Esophagus squamous epithelium (tissue), 4 donors: Measurements from ENCODE around the gene ARSD.

Experiments
- CTCF ChIP-seq, 6 experiments: fragments of 450-650 bp in 4 of 6; fragments of 200-600 bp in 2 of 6; sonication (generic) in 2 of 6; IDR thresholded peaks; one replicate each; pipeline ENCODE4 v1.5.1; 2016 to 2019; ENCODE audit warnings: antibody characterized with exemption in 6 of 6, mild to moderate bottlenecking in 4 of 6, moderate library complexity in 4 of 6
- POLR2A ChIP-seq, 4 donors: fragments of 450-650 bp; IDR thresholded peaks; one replicate each; pipeline ENCODE4 v1.6.1; 2017; ENCODE audit warnings: antibody characterized with exemption in 4 of 4, mild to moderate bottlenecking in 4 of 4, moderate library complexity in 3 of 4

DNA sequence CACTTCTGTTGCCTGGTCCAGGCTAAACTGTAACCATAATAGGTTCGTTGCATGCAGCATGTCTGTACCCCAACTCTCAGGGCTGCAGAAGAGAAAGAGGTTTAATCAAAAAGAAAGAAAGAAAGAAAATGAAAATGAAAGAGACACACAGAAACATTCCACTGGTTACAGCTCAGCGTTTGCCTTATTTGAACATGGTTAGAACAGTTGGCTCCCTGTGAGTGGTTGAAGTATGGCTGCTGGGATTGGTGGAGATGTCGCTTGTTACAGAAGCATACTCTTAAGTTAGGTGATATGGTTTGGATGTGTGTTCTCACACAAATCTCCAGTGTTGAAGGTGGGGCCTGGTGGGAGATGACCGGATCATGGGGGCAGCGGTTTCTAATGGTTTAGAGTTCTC lies 36.3 kb downstream of the ARSD start:
- TF ChIP-seq CTCF (IDR thresholded peaks at IDR 0.05) (no peak), POLR2A (IDR thresholded peaks at IDR 0.05) (no peak)
